IMR-90 (cell line): Measurements from ENCODE around the gene HIVEP3. TPM values are rescaled to one million over a fixed set of nuclear protein-coding genes. Genes with fewer than 3 reads are reported as not detected.

Source experiments
- ATAC-seq: fragments of 200-7000 bp; cut with Tn5 transposase; 2 replicates; pipeline ENCODE4 v1.9.1; 2020; ENCODE audit warnings: low read depth, mild to moderate bottlenecking, moderate library complexity
- BruUV-seq: library from RNA; stranded (reverse); fragments of 400-500 nt; replicated peaks from 2 replicates; lab custom pipeline; 2021; lab: Mats Ljungman, UMichigan
- CTCF ChIA-PET: fragments of 300-600 bp; formaldehyde crosslinking; extraction: SDS; loops from one replicate; lab custom pipeline; 2021; ENCODE audit warnings: antibody characterized with exemption; lab: Yijun Ruan, JAX
- POLR2A ChIA-PET: fragments of 300-600 bp; sonication (Branson Sonifier 250); formaldehyde crosslinking; loops from one replicate; lab custom pipeline; 2022; ENCODE audit warnings: antibody characterized with exemption; ENCODE audit not compliant: unreplicated experiment; lab: Charles Lee
- DNase-seq: peaks from one replicate; pipeline ENCODE4 v3.0.0; 2013
- H2AFZ ChIP-seq: replicated peaks from 2 replicates; pipeline ENCODE3; 2013; ENCODE audit warnings: low read length, mild to moderate bottlenecking; ENCODE audit not compliant: poor library complexity
- H2AK5ac ChIP-seq: 2 replicates; pipeline ENCODE4 v1.6.1; 2013; ENCODE audit warnings: low read depth, low read length, inconsistent platforms
- H2AK9ac ChIP-seq: replicated peaks from 2 replicates; pipeline ENCODE3; 2013; ENCODE audit warnings: mild to moderate bottlenecking, low read depth, low read length, moderate library complexity; ENCODE audit not compliant: poor library complexity
- H2BK120ac ChIP-seq: 2 replicates; pipeline ENCODE4 v1.6.1; 2013; ENCODE audit warnings: low read depth, low read length, inconsistent platforms
- H2BK15ac ChIP-seq: 3 replicates; pipeline ENCODE4 v1.6.1; 2013; ENCODE audit warnings: low read depth, low read length, inconsistent platforms
- H2BK20ac ChIP-seq: 2 replicates; pipeline ENCODE4 v1.6.1; 2013; ENCODE audit warnings: low read depth, mild to moderate bottlenecking, inconsistent platforms, low read length, moderate library complexity
- H2BK5ac ChIP-seq: 2 replicates; pipeline ENCODE4 v1.6.1; 2013; ENCODE audit warnings: mild to moderate bottlenecking, low read depth, low read length, inconsistent platforms; ENCODE audit not compliant: poor library complexity, severe bottlenecking
- H3K14ac ChIP-seq: replicated peaks from 2 replicates; pipeline ENCODE4 v1.6.1; 2013; ENCODE audit warnings: low read depth, low read length, inconsistent platforms
- H3K18ac ChIP-seq: 2 replicates; pipeline ENCODE4 v1.6.1; 2013; ENCODE audit warnings: low read depth, low read length, control low read depth
- H3K23ac ChIP-seq: 2 replicates; pipeline ENCODE4 v1.6.1; 2013; ENCODE audit warnings: low read depth, low read length, inconsistent platforms
- H3K27ac ChIP-seq: 2 replicates; pipeline ENCODE4 v1.5.1; 2013; ENCODE audit warnings: mild to moderate bottlenecking, control low read depth, low read length; ENCODE audit not compliant: insufficient read depth
- H3K27me3 ChIP-seq: 2 replicates; pipeline ENCODE4 v1.6.1; 2013; ENCODE audit warnings: low read length; ENCODE audit not compliant: control insufficient read depth, insufficient read depth
- H3K36me3 ChIP-seq: 2 replicates; pipeline ENCODE4 v1.6.1; 2013; ENCODE audit warnings: low read length, mixed read lengths; ENCODE audit not compliant: control insufficient read depth, insufficient read depth
- H3K4ac ChIP-seq: 2 replicates; pipeline ENCODE4 v1.6.1; 2013; ENCODE audit warnings: low read depth, low read length, inconsistent platforms
- H3K4me1 ChIP-seq: 2 replicates; pipeline ENCODE4 v1.6.1; 2013; ENCODE audit warnings: low read length, mixed read lengths; ENCODE audit not compliant: control insufficient read depth, insufficient read depth
- H3K4me2 ChIP-seq: 2 replicates; pipeline ENCODE4 v1.6.1; 2013; ENCODE audit warnings: low read depth, mild to moderate bottlenecking, control low read depth, low read length, moderate library complexity
- H3K4me3 ChIP-seq: 2 replicates; pipeline ENCODE4 v1.5.1; 2013; ENCODE audit warnings: low read depth, mild to moderate bottlenecking, control low read depth, low read length, moderate library complexity; ENCODE audit not compliant: insufficient read depth
- H3K56ac ChIP-seq: 2 replicates; pipeline ENCODE4 v1.6.1; 2013; ENCODE audit warnings: low read length, inconsistent platforms; ENCODE audit not compliant: insufficient read depth; ENCODE audit errors: extremely low read depth
- H3K79me1 ChIP-seq, 2 experiments: 2 replicates each; pipeline ENCODE4 v1.6.1; 2013; ENCODE audit warnings: low read length in 2 of 2, inconsistent platforms in 1 of 2, low read depth in 1 of 2
- H3K9ac ChIP-seq: 2 replicates; pipeline ENCODE4 v1.6.1; 2013; ENCODE audit warnings: low read depth, low read length, control low read depth
- H3K9me1 ChIP-seq: 2 replicates; pipeline ENCODE4 v1.6.1; 2013; ENCODE audit warnings: low read length, inconsistent platforms; ENCODE audit not compliant: insufficient read depth
- H3K9me3 ChIP-seq: 2 replicates; pipeline ENCODE4 v1.6.1; 2013; ENCODE audit warnings: low read length; ENCODE audit not compliant: control insufficient read depth, insufficient read depth
- H4K20me1 ChIP-seq: 2 replicates; pipeline ENCODE4 v1.6.1; 2013; ENCODE audit warnings: low read length, inconsistent platforms; ENCODE audit not compliant: insufficient read depth
- H4K5ac ChIP-seq: 2 replicates; pipeline ENCODE4 v1.6.1; 2013; ENCODE audit warnings: mild to moderate bottlenecking, low read depth, low read length, control low read depth
- H4K8ac ChIP-seq, 2 experiments: 2 replicates each; pipeline ENCODE4 v1.6.1; 2013; ENCODE audit warnings: low read depth in 2 of 2, low read length in 2 of 2, control low read depth in 1 of 2, inconsistent platforms in 1 of 2
- H4K91ac ChIP-seq: 2 replicates; pipeline ENCODE4 v1.6.1; 2013; ENCODE audit warnings: low read depth, low read length, inconsistent platforms; ENCODE audit not compliant: insufficient read depth
- CEBPB ChIP-seq: IDR thresholded peaks from 2 replicates; pipeline ENCODE4 v1.6.1; 2012; ENCODE audit warnings: low read depth, low read length, improper control_type of control experiment
- FOS ChIP-seq: fragments of 150-350 bp; IDR thresholded peaks from 2 replicates; pipeline ENCODE4 v1.6.1; 2016; ENCODE audit warnings: low read depth, low read length
- RAD21 ChIP-seq: IDR thresholded peaks from 2 replicates; pipeline ENCODE4 v1.6.1; 2012; ENCODE audit warnings: low read length, improper control_type of control experiment
- RCOR1 ChIP-seq: IDR thresholded peaks from 2 replicates; pipeline ENCODE4 v1.6.1; 2012; ENCODE audit warnings: mild to moderate bottlenecking, low read length, improper control_type of control experiment; ENCODE audit not compliant: insufficient replicate concordance
- WGBS, 2 experiments: methylation state at CpG; one replicate each; pipeline versions ENCODE4 v1.1.5 to v1.1.7; 2013; ENCODE audit warnings: missing lambda C conversion rate in 2 of 2; ENCODE audit not compliant: insufficient read length in 1 of 2; ENCODE audit errors: extremely low coverage in 2 of 2; 5-methylcytosine and 5-hydroxymethylcytosine counted together
- dilution Hi-C: fragments of 300-500 bp; cut with HindIII; formaldehyde crosslinking; loops from one replicate; pipeline ENCODE4 v1.14.3; 2018; ENCODE audit warnings: low sequenced_read_pairs; ENCODE audit not compliant: unreplicated experiment
- in situ Hi-C: fragments of 300-500 bp; cut with MboI; formaldehyde crosslinking; loops from 3 replicates; pipeline ENCODE4 v1.14.3; 2019; ENCODE audit warnings: low sequenced_read_pairs, inconsistent platforms, mixed read lengths
- intact Hi-C: fragments of 100-400 bp; cut with micrococcal nuclease; formaldehyde crosslinking; loops from 2 replicates; pipeline ENCODE4 v1.10.0; 2022
- polyA plus RNA-seq, 3 experiments: library from polyadenylated mRNA; depleted of rRNA; stranded (reverse); fragments of >200 nt; gene quantifications; 2 replicates each; pipeline ENCODE4 v1.2.3, GENCODE V29; 2012; ENCODE audit warnings: low replicate concordance in 1 of 3
- total RNA-seq: library from RNA; depleted of rRNA; stranded (reverse); fragments of >200 nt; gene quantifications from 2 replicates; pipeline ENCODE4 v1.2.3, GENCODE V29; 2012

HIVEP3 gene
- total and polyA plus RNA-seq, 2 of the 4 experiments (the other 2 are of a cell fraction): 1.4 to 4.0 TPM

DNA sequence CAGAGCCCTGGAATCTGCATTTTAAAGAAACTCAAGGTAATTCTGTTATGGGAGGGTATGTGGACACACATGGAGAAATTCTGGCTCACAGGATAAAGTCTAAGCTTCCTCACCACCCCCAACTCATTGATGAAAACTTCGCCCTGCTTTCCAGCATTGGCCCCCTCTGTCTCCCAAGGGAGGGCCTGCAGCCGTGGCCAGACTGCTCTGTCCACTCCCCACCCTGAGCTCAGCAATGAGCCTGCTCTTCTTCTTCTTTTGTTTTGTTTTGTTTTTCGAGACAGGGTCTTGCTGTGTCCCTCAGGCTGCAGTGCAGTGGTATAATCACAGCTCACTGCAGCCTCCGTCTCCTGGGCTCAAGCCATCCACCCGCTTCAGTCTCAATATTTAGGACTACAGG is 297.5 kb downstream of the HIVEP3 start:
- Histone ChIP-seq H3K4me3 (no peak overlapping the region), H3K4me1 (peaks cover 25% of the 10 kb centered on the region), H2BK20ac (no peak overlapping the region), H3K9me3 (no peaks in the 10 kb centered on the region), H3K9ac (no peak overlapping the region), H2AK9ac (no peak overlapping the region), H3K27ac (no peak overlapping the region), H3K18ac (no peak overlapping the region), H3K14ac (no peak overlapping the region), H4K5ac (no peak overlapping the region), H2BK120ac (no peak overlapping the region), H4K91ac (no peak overlapping the region), H2AFZ (no peak overlapping the region), H3K9me1 (peaks cover 20% of the 10 kb centered on the region; the same call in 1 of the 2 replicates), H2AK5ac (no peak overlapping the region), H3K4ac (no peak overlapping the region), H3K56ac (no peak overlapping the region), H3K23ac (no peak overlapping the region), H2BK15ac (no peak overlapping the region), H3K27me3 (no peaks in the 10 kb centered on the region), H3K36me3 (no peaks in the 10 kb centered on the region), H2BK5ac (no peak overlapping the region), H4K8ac (no peak overlapping the region), H4K20me1 (no peaks in the 10 kb centered on the region), H3K79me1 (peaks cover 18 to 32% of the 10 kb centered on the region in 2 experiments; a peak in 3 of 4 replicates), H3K4me2 (no peak overlapping the region)
- intact Hi-C loops: loop anchor here (5.0 kb wide), 2 partner anchors 41 to 259 kb away; partner anchors contain the start of gene FOXO6
- CTCF ChIA-PET: interaction anchor here (0.6 kb wide), 1 partner anchor 27 kb away, joined by 3 read pairs; no protein-coding TSS in a partner anchor
- DNase-seq (no peak), ATAC-seq (no peak)
- no TSS peak for BruUV-seq
- in situ Hi-C loops: no loop called here
- 86% methylated on average over 1 of the region's 5 CpGs; no CpG with 5 or more reads in 1 of the 2 experiments for WGBS, 2 experiments
- dilution Hi-C loops: no loop called here
- no peak for TF ChIP-seq RCOR1
- no peak for TF ChIP-seq RAD21
- TF ChIP-seq FOS: no peak
- no peak for TF ChIP-seq CEBPB
- POLR2A ChIA-PET: no interaction called here
